Tibial artery (tissue), 4 donors: ENCODE measurements around the gene NANS.

Source experiments
- DNase-seq, 2 donors: peaks; one replicate each; pipeline ENCODE4 v3.0.0-alpha.2; 2019
- H3K27ac ChIP-seq, 2 donors: fragments of 200-600 bp; sonication (generic) in 1 of 2; 1 replicate in 1 of 2; 2 replicates in 1 of 2; pipeline ENCODE4 v1.5.1; 2018 to 2019; ENCODE audit warnings: mild to moderate bottlenecking in 1 of 2
- H3K27me3 ChIP-seq, 2 donors: fragments of 200-600 bp; sonication (generic) in 1 of 2; one replicate each; pipeline versions ENCODE4 v1.5.1 to v1.6.0; 2016 to 2019
- H3K36me3 ChIP-seq, 3 donors: fragments of 200-600 bp; sonication (generic) in 2 of 3; one replicate each; pipeline ENCODE4 v1.5.1; 2016 to 2019; ENCODE audit warnings: mild to moderate bottlenecking in 2 of 3
- H3K4me1 ChIP-seq, 4 donors: fragments of 200-600 bp; sonication (generic) in 2 of 4; 1 replicate in 3 of 4; 2 replicates in 1 of 4; pipeline ENCODE4 v1.5.1; 2016 to 2019
- H3K4me3 ChIP-seq, 2 donors: fragments of 200-600 bp; sonication (generic) in 1 of 2; 1 replicate in 1 of 2; 2 replicates in 1 of 2; pipeline ENCODE4 v1.5.1; 2018 to 2019; ENCODE audit warnings: mild to moderate bottlenecking in 2 of 2
- H3K9me3 ChIP-seq, 3 donors: fragments of 200-600 bp; sonication (generic) in 1 of 3; one replicate each; pipeline ENCODE4 v1.5.1; 2016 to 2019
- CTCF ChIP-seq, 2 experiments: fragments of 200-600 bp in 1 of 2; fragments of 450-650 bp in 1 of 2; IDR thresholded peaks; one replicate each; pipeline ENCODE4 v1.5.1; 2017 to 2019; ENCODE audit warnings: antibody characterized with exemption in 2 of 2, mild to moderate bottlenecking in 1 of 2, moderate library complexity in 1 of 2
- intact Hi-C: fragments of 100-400 bp; cut with DNase I; formaldehyde crosslinking; loops from one replicate; pipeline ENCODE4 v1.15.0; 2023; ENCODE audit warnings: low total_unique reads

The NANS gene

DNA sequence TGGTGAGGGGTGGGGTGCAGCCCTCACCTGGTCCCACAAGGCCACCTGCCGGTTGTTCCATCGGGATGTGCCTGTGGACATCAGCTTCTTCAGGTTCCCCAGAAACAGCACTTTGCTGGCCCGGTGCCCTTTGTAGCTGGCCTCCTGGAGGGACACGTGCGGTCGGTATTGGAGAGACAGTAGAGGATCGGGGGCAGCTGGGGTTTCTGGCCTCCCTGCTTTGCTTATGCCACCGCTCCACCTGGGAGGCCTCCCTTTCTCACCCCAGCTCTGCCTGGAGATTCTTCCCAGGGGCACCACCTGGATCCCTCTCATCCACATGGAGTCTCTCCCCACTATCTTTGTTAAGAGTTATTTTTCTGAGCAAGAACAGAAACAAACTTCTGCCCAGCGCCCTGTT lies 75.6 kb downstream of the NANS start:
- no peaks in the 10 kb centered on the region for H3K27me3 ChIP-seq
- no peak overlapping the region for H3K27ac ChIP-seq
- peaks cover 0 to 3% (median 0%) of the 10 kb centered on the region in 4 donors for H3K4me1 ChIP-seq
- H3K4me3 ChIP-seq, result no peak overlapping the region
- TF ChIP-seq CTCF (IDR thresholded peaks at IDR 0.05), result no peak
- intact Hi-C loops, result no loop called here
- H3K9me3 ChIP-seq, result no peaks in the 10 kb centered on the region
- H3K36me3 ChIP-seq, result no peaks in the 10 kb centered on the region
- peak in 1 of 2 donors; percentile 60 for DNase-seq
